K562 (cell line): ENCODE results near the gene AKAP13. TPM values are rescaled to one million over a fixed set of nuclear protein-coding genes. Genes with fewer than 3 reads are reported as not detected.

Source experiments
- ATAC-seq: fragments of 200-7000 bp; cut with Tn5 transposase; 3 replicates; pipeline ENCODE4 v1.9.1; 2020; ENCODE audit warnings: moderate library complexity
- BruUV-seq: library from RNA; stranded (reverse); fragments of 400-500 nt; replicated peaks from 2 replicates; lab custom pipeline; 2021; lab: Mats Ljungman, UMichigan
- CTCF ChIA-PET: fragments of 300-600 bp; formaldehyde crosslinking; extraction: SDS; loops from one replicate; lab custom pipeline; 2021; ENCODE audit warnings: low intra/inter-chr PET ratio; lab: Yijun Ruan, JAX
- POLR2A ChIA-PET: fragments of 300-600, 350-650 bp; sonication (Branson Sonifier 250); formaldehyde crosslinking; extraction: SDS; loops from one replicate; lab custom pipeline; 2021; ENCODE audit warnings: antibody characterized with exemption, inconsistent platforms; lab: Yijun Ruan, JAX
- DNase-seq, 4 experiments: peaks; one replicate each; pipeline versions ENCODE4 v3.0.0 to v3.0.0-alpha.2; 2011 to 2018; ENCODE audit warnings: low spot score in 3 of 4, mixed read lengths in 3 of 4; ENCODE audit errors: extremely low read depth in 1 of 4
- FAIRE-seq: peaks from 2 replicates; lab custom pipeline; 2011; peaks lifted over from hg19 to GRCh38; lab: Jason Lieb, UNC
- H2AFZ ChIP-seq: 2 replicates; pipeline ENCODE4 v1.6.0; 2011; ENCODE audit warnings: low read depth, low read length, control low read depth, inconsistent platforms
- H3K27ac ChIP-seq: fragments of 200-600 bp; 3 replicates; pipeline ENCODE4 v1.8.0; 2011; ENCODE audit warnings: low read depth, mild to moderate bottlenecking, control low read depth, inconsistent platforms, low read length, moderate library complexity, mixed read lengths; ENCODE audit errors: extremely low read depth
- H3K27me3 ChIP-seq, 2 experiments: fragments of 300-600 bp in 1 of 2; 2 replicates in 1 of 2; 3 replicates in 1 of 2; pipeline versions ENCODE4 v1.6.0 to v1.8.0; 2011; ENCODE audit warnings: inconsistent platforms in 2 of 2, low read length in 2 of 2, mild to moderate bottlenecking in 1 of 2, mixed read lengths in 1 of 2, moderate library complexity in 1 of 2; ENCODE audit not compliant: control insufficient read depth in 2 of 2, insufficient read depth in 2 of 2
- H3K36me3 ChIP-seq: fragments of 300-600 bp; 3 replicates; pipeline ENCODE4 v1.8.0; 2011; ENCODE audit warnings: mild to moderate bottlenecking, low read length, inconsistent platforms; ENCODE audit not compliant: control insufficient read depth, insufficient read depth
- H3K4me1 ChIP-seq, 2 experiments: fragments of 200-600 bp in 1 of 2; replicated peaks in 1 of 2; 2 replicates in 1 of 2; 3 replicates in 1 of 2; pipeline versions ENCODE4 v1.5.1 to v1.8.0; 2011; ENCODE audit warnings: inconsistent platforms in 2 of 2, low read length in 2 of 2, mild to moderate bottlenecking in 1 of 2, mixed read lengths in 1 of 2, moderate library complexity in 1 of 2; ENCODE audit not compliant: control insufficient read depth in 2 of 2, insufficient read depth in 2 of 2
- H3K4me2 ChIP-seq: 2 replicates; pipeline ENCODE4 v1.6.1; 2011; ENCODE audit warnings: low read length, control low read depth, inconsistent platforms, mixed read lengths; ENCODE audit not compliant: insufficient read depth
- H3K4me3 ChIP-seq: fragments of 200-600 bp; sonication (generic), shearing (Covaris generic); 2 replicates; pipeline ENCODE4 v1.5.1; 2016; ENCODE audit warnings: control low read depth, inconsistent platforms
- H3K79me2 ChIP-seq: fragments of 200-600 bp; 3 replicates; pipeline ENCODE4 v1.8.0; 2011; ENCODE audit warnings: low read length, inconsistent platforms; ENCODE audit not compliant: control insufficient read depth, insufficient read depth
- H3K9ac ChIP-seq, 2 experiments: 2 replicates each; pipeline versions ENCODE4 v1.6.0 to v1.6.1; 2011; ENCODE audit warnings: low read depth in 2 of 2, low read length in 2 of 2, control low read depth in 1 of 2, inconsistent platforms in 1 of 2, mild to moderate bottlenecking in 1 of 2, mixed read lengths in 1 of 2; ENCODE audit not compliant: insufficient read depth in 1 of 2
- H3K9me1 ChIP-seq: one replicate; pipeline ENCODE4 v1.6.0; 2011; ENCODE audit warnings: inconsistent platforms, mild to moderate bottlenecking, low read length, moderate library complexity; ENCODE audit not compliant: control insufficient read depth, insufficient read depth
- H3K9me3 ChIP-seq: replicated peaks from 2 replicates; pipeline ENCODE4 v1.5.1; 2011; ENCODE audit warnings: low read depth, low read length, inconsistent platforms; ENCODE audit not compliant: control insufficient read depth, insufficient read depth
- H4K20me1 ChIP-seq: replicated peaks from 2 replicates; pipeline ENCODE4 v1.6.1; 2011; ENCODE audit warnings: low read length, inconsistent platforms, mixed read lengths; ENCODE audit not compliant: control insufficient read depth, insufficient read depth
- BRF1 ChIP-seq: IDR thresholded peaks from 3 replicates; pipeline ENCODE4 v1.6.1; 2011; ENCODE audit warnings: borderline replicate concordance, mild to moderate bottlenecking; ENCODE audit not compliant: insufficient read length; ENCODE audit errors: extremely low read depth
- MTA1 ChIP-seq: fragments of 450-650 bp; IDR thresholded peaks from 2 replicates; pipeline ENCODE4 v1.6.1; 2017; ENCODE audit warnings: borderline replicate concordance
- NRF1 ChIP-seq, 2 experiments: fragments of 450-650 bp; IDR thresholded peaks in 1 of 2; conservative IDR thresholded peaks in 1 of 2; 2 replicates each; pipeline ENCODE4 v1.6.1; 2014; ENCODE audit warnings: mild to moderate bottlenecking in 2 of 2
- POLR3A ChIP-seq: IDR thresholded peaks from 2 replicates; pipeline ENCODE4 v1.6.1; 2011; ENCODE audit warnings: borderline replicate concordance, mild to moderate bottlenecking, moderate library complexity; ENCODE audit not compliant: insufficient read length, insufficient read depth; ENCODE audit errors: extremely low read depth
- ZFPM2 ChIP-seq: fragments of 250-450 bp; sonication (Bioruptor Pico); IDR thresholded peaks from 2 replicates; pipeline ENCODE4 v1.5.1; 2022; ENCODE audit warnings: mild to moderate bottlenecking
- ZNF668 ChIP-seq: fragments of 250-450 bp; sonication (Bioruptor Pico); IDR thresholded peaks from 2 replicates; pipeline ENCODE4 v1.8.0; 2022; ENCODE audit warnings: mild to moderate bottlenecking, inconsistent platforms
- WGBS: fragments of 100-300 bp; shearing (Covaris generic); methylation state at CpG from one replicate; pipeline ENCODE4 v1.1.6; 2016; ENCODE audit warnings: low coverage, mixed read lengths; ENCODE audit not compliant: insufficient coverage; ENCODE audit errors: missing lambda C conversion rate; 5-methylcytosine and 5-hydroxymethylcytosine counted together
- in situ Hi-C: fragments of 300-500 bp; cut with MboI; formaldehyde crosslinking; loops from 4 replicates; pipeline ENCODE4 v1.15.0; 2018; ENCODE audit warnings: inconsistent platforms, mixed read lengths
- intact Hi-C: fragments of 100-400 bp; cut with micrococcal nuclease; formaldehyde crosslinking; loops from 2 replicates; pipeline ENCODE4 v1.14.2; 2022
- polyA plus RNA-seq, 8 experiments: library from polyadenylated mRNA; depleted of rRNA in 4 of 8; stranded (reverse) in 5 of 8; unstranded in 3 of 8; fragments of >200 nt; fragmentation: Nextera tagmentation in 2 of 8; fragmentation: Illumina TruSeq in 1 of 8; extraction: Ambion mirVana in 2 of 8; extraction: Trizol in 1 of 8; gene quantifications; 2 replicates each; pipeline versions ENCODE4 v1.2.1 to v1.2.3, GENCODE V29; 2011 to 2014; ENCODE audit warnings: inconsistent platforms in 1 of 8, missing spikeins in 1 of 8
- total RNA-seq, 7 experiments: library from RNA; depleted of rRNA in 6 of 7; stranded (reverse); fragments of >200 nt in 6 of 7; fragmentation: Illumina TruSeq in 2 of 7; extraction: Trizol in 2 of 7; gene quantifications; 2 replicates each; pipeline versions ENCODE4 v1.2.1 to v1.2.3, GENCODE V29; 2011 to 2021; ENCODE audit warnings: low replicate concordance in 1 of 7
- TF ChIP-seq, protein P1 (sequence below): sonication (generic); formaldehyde crosslinking; IDR thresholded peaks from 2 replicates; pipeline ENCODE4 v1.8.0; 2022; ENCODE audit warnings: mild to moderate bottlenecking, missing genetic modification reagents

Gene AKAP13
- total and polyA plus RNA-seq, 9 of the 15 experiments (the other 6 are each of a cell fraction or from before 2014, with no cell fraction given) = 0.03 to 1.7 (median 0.42) TPM

GRCh38 chr15:85380812-85381642, 624 bp downstream of the AKAP13 start:
- no peak for FAIRE-seq
- peak in 3 of 4 experiments; percentile 6 to 33 (median 33) for DNase-seq
- ChIA-PET POLR2A (interaction anchor here (0.6 to 1.0 kb wide), 2 partner anchors 43 to 48 kb away, joined by 3 read pairs; no protein-coding TSS in a partner anchor), CTCF (no interaction called here)
- no TSS peak for BruUV-seq
- H3K27ac ChIP-seq = no peak overlapping the region
- peak overlapping the region; percentile 59; the same call in 1 of the 2 replicates for H2AFZ ChIP-seq
- no peaks in the 10 kb centered on the region for H3K36me3 ChIP-seq
- H3K4me3 ChIP-seq = peak overlapping the region; percentile 28; the same call in 1 of the 2 replicates
- in situ Hi-C loops = no loop called here
- H3K9ac ChIP-seq = peak overlapping the region in 1 of 2 experiments; percentile 84; a peak in 2 of 4 replicates
- TF ChIP-seq ZFPM2 (CRISPR knock-in tag) (no peak), POLR3A (no peak), NRF1 (conservative IDR thresholded peaks at IDR 0.05 in 1 of 2, IDR thresholded peaks at IDR 0.05 in 1 of 2) (peak in 1 of 2 experiments; percentile 48), MTA1 (no peak), ZNF668 (CRISPR knock-in tag) (no peak), BRF1 (no peak)
- TF ChIP-seq, protein P1, sequence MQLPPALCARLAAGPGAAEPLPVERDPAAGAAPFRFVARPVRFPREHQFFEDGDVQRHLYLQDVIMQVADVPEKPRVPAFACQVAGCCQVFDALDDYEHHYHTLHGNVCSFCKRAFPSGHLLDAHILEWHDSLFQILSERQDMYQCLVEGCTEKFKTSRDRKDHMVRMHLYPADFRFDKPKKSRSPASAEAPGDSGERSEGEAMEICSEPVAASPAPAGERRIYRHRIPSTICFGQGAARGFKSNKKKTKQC = no peak
- no peaks in the 10 kb centered on the region for H4K20me1 ChIP-seq
- WGBS = 30% methylated on average over 28 of the region's 89 CpGs
- H3K9me3 ChIP-seq = no peaks in the 10 kb centered on the region
- no peaks in the 10 kb centered on the region for H3K9me1 ChIP-seq
- no peaks in the 10 kb centered on the region for H3K79me2 ChIP-seq
- peak; percentile 50 for ATAC-seq
- H3K27me3 ChIP-seq = peaks cover 6 to 12% of the 10 kb centered on the region in 2 experiments; a peak in 2 of 5 replicates
- H3K4me2 ChIP-seq = peak overlapping the region; percentile 58
- H3K4me1 ChIP-seq = peaks cover 3 to 9% of the 10 kb centered on the region in 2 experiments; a peak in 3 of 5 replicates
- intact Hi-C loops = no loop called here
